Small intestine (tissue), 7 donors: Measurements from ENCODE around the gene CARM1. TPM values are rescaled to one million over a fixed set of nuclear protein-coding genes. Genes with fewer than 3 reads are reported as not detected.
"Not testable (repeated sequence)": the region's sequence is repeated elsewhere in the genome, so short reads cannot be mapped to it uniquely, and the experiment has no call there.

Experiments
- DNase-seq, 2 donors: peaks; one replicate each; pipeline versions ENCODE4 v3.0.0 to v3.0.0-alpha.2; 2013
- FAIRE-seq: peaks from 2 replicates; lab custom pipeline; 2012; peaks lifted over from hg19 to GRCh38; lab: Jason Lieb, UNC
- H3K27ac ChIP-seq, 3 donors: one replicate each; pipeline ENCODE4 v1.5.1; 2013; ENCODE audit warnings: low read length in 2 of 3, mild to moderate bottlenecking in 2 of 3, control low read depth in 1 of 3, inconsistent platforms in 1 of 3, low read depth in 1 of 3, moderate library complexity in 1 of 3
- H3K27me3 ChIP-seq, 3 donors: one replicate each; pipeline ENCODE4 v1.6.1; 2013; ENCODE audit warnings: low read length in 3 of 3, inconsistent platforms in 1 of 3; ENCODE audit not compliant: control insufficient read depth in 3 of 3, insufficient read depth in 3 of 3
- H3K36me3 ChIP-seq, 3 donors: one replicate each; pipeline ENCODE4 v1.6.1; 2013; ENCODE audit warnings: low read length in 3 of 3, inconsistent platforms in 1 of 3, low read depth in 1 of 3, mild to moderate bottlenecking in 1 of 3, moderate library complexity in 1 of 3; ENCODE audit not compliant: control insufficient read depth in 3 of 3, insufficient read depth in 2 of 3
- H3K4me1 ChIP-seq, 3 donors: one replicate each; pipeline ENCODE4 v1.6.1; 2013; ENCODE audit warnings: low read length in 2 of 3, inconsistent platforms in 1 of 3, low read depth in 1 of 3, mild to moderate bottlenecking in 1 of 3, moderate library complexity in 1 of 3; ENCODE audit not compliant: control insufficient read depth in 3 of 3, insufficient read depth in 2 of 3
- H3K4me3 ChIP-seq, 3 donors: one replicate each; pipeline ENCODE4 v1.5.1; 2013; ENCODE audit warnings: low read length in 3 of 3, control low read depth in 1 of 3, inconsistent platforms in 1 of 3, low read depth in 1 of 3, mild to moderate bottlenecking in 1 of 3, moderate library complexity in 1 of 3
- H3K9me3 ChIP-seq, 2 donors: one replicate each; pipeline ENCODE4 v1.6.1; 2013; ENCODE audit warnings: low read depth in 1 of 2, low read length in 1 of 2; ENCODE audit not compliant: control insufficient read depth in 2 of 2, insufficient read depth in 1 of 2
- WGBS, 3 donors: extraction: QIAGEN DNeasy Blood & Tissue Kit; methylation state at CpG; one replicate each; pipeline ENCODE4 v1.1.7; 2013; 5-methylcytosine and 5-hydroxymethylcytosine counted together
- polyA plus RNA-seq, 4 donors: library from polyadenylated mRNA; stranded (reverse) in 3 of 4; unstranded in 1 of 4; fragments of 200-250 nt in 3 of 4; fragments of 120-200 nt in 1 of 4; gene quantifications; one replicate each; pipeline versions ENCODE4 v1.2.1 to v1.2.3, GENCODE V29; 2013
- donor health status: healthy with polysubstance abuse.
- donor health status: control.
- donor health status: control.
- donor health status: Bipolar disorder and iron deficiency.
- donor health status: healthy.

The CARM1 gene
- polyA plus RNA-seq, 4 donors, result 30.0 to 48.9 (median 37.0) TPM

GRCh38 chr19:10852941-10853340 lies 18.4 kb upstream of the CARM1 start:
- Histone ChIP-seq H3K27me3 (no peaks in the 10 kb centered on the region), H3K27ac (no peak overlapping the region), H3K4me3 (no peak overlapping the region), H3K9me3 (peaks cover 0 to 3% of the 10 kb centered on the region in 2 donors), H3K4me1 (no peaks in the 10 kb centered on the region), H3K36me3 (peaks cover 0 to 2% (median 0%) of the 10 kb centered on the region in 3 donors)
- FAIRE-seq (no peak), DNase-seq (no peak)
- 62 to 72% (median 71%) methylated on average over 7 of the region's 7 CpGs for WGBS, 3 donors

GRCh38 chr19:10854350-10855089 lies 16.8 kb upstream of the CARM1 start:
- Histone ChIP-seq H3K4me1 (no peaks in the 10 kb centered on the region), H3K9me3 (peaks cover 0 to 3% of the 10 kb centered on the region in 2 donors), H3K36me3 (peaks cover 0 to 2% (median 0%) of the 10 kb centered on the region in 3 donors), H3K27ac (no peak overlapping the region), H3K27me3 (no peaks in the 10 kb centered on the region), H3K4me3 (no peak overlapping the region)
- WGBS, 3 donors, result 63 to 76% (median 72%) methylated on average over 7 of the region's 7 CpGs
- DNase-seq (no peak), FAIRE-seq (no peak)

DNA sequence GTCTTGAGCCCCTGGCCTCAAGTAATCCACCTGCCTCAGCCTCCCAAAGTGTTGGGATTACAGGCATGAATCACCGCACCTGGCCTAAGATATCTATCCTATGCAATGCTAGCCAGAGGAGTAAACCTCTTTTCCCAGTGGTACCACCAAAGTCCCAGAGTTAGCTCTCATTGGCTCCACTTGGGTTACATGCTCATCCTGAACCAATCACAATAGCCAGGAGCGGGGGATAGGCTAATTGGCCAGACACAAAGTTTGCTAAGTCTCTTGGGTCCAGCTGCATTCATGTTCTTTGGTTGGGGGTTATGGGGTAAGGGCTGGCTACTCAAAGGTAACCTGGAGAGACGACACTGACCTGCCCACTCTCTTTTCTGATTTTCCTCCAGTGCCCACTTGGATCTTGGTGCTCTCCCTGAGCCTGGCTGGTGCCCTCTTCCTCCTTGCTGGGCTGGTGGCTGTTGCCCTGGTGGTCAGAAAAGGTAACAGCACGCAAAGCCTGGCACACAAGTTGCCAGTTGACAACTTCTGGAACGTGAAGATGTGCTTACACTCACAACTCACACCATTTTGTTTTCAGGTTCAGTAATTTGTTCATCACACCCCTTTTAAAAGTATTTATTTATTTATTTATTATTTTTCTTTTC lies 15.4 kb upstream of the CARM1 start:
- Histone ChIP-seq H3K27ac (no peak overlapping the region), H3K4me3 (no peak overlapping the region), H3K27me3 (no peaks in the 10 kb centered on the region), H3K9me3 (no peaks in the 10 kb centered on the region), H3K4me1 (no peaks in the 10 kb centered on the region), H3K36me3 (no peaks in the 10 kb centered on the region)
- DNase-seq, result peak in 1 of 2 donors; percentile 45
- 52 to 74% (median 58%) methylated on average over 5 of the region's 5 CpGs for WGBS, 3 donors
- no peak for FAIRE-seq

GRCh38 chr19:10856899-10857298 lies 14.5 kb upstream of the CARM1 start:
- not testable (repeated sequence) for DNase-seq, H3K4me1 ChIP-seq, H3K27me3 ChIP-seq, H3K27ac ChIP-seq, H3K36me3 ChIP-seq, H3K9me3 ChIP-seq, FAIRE-seq, H3K4me3 ChIP-seq
- 93 to 100% (median 100%) methylated on average over 1 of the region's 1 CpG for WGBS, 3 donors

DNA sequence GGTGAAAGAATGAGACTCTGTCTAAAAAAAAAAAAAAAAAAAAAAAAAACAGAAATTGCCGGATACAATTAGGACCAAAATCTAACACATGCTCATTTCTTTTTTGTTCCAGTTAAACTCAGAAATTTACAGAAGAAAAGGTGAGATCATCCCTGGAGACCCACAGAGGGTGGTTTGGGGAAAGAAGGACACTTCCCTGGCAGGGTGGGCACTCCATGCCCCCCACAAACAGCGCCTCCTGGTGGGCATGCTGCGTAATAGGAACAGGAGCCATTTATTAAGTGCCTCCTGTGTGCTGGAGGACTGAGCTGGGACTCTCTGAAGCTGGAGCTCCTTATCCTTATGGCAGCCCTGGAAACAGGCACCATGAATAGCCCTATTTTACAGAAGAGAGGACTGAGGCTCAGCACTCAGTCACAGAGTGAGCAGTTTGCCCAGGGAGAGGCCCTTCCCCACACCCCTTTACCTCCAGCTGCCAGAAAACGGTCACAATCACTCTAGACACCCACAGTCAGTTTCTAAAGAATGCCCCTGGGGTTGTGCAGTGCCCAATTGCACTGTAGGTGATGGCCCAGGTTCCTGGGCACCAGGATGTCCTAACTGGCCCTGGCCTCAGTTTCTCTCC lies 13.0 kb upstream of the CARM1 start:
- no peak for DNase-seq
- FAIRE-seq, result no peak
- H3K27ac ChIP-seq, result no peak overlapping the region
- H3K4me1 ChIP-seq, result peaks cover 0 to 6% (median 0%) of the 10 kb centered on the region in 3 donors
- no peaks in the 10 kb centered on the region for H3K27me3 ChIP-seq
- 37 to 44% (median 43%) methylated on average over 4 of the region's 4 CpGs for WGBS, 3 donors
- H3K9me3 ChIP-seq, result no peaks in the 10 kb centered on the region
- H3K4me3 ChIP-seq, result no peak overlapping the region
- H3K36me3 ChIP-seq, result no peaks in the 10 kb centered on the region

DNA sequence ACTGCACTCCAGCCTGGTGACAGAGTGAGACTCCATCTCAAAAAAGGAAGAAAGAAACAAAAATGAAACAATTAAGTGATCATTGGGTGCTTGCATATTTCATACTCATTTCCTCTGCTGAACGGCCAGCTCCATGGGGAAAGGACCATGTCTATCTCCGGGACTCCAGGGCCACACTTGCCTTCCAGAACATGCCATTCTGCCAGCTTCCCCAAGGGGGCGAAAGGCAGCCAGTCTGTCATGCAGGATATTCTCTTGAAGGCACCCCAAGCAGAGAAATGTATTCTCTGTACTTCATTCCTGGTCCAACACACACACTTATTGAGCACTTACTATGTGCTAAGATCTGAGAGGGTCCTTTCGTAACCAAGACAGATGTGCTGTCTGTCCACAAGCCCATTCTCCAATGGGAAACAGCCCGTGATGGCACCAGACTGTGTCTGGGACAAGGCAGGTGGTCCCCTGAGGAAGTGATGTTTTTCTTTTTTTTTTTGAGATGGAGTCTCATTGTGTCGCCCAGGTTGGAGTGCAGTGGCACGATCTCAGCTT lies 10.2 kb upstream of the CARM1 start:
- H3K36me3 ChIP-seq, result no peaks in the 10 kb centered on the region
- H3K27ac ChIP-seq, result no peak overlapping the region
- DNase-seq (peak; percentile 45 to 52), FAIRE-seq (no peak)
- H3K4me3 ChIP-seq, result no peak overlapping the region
- WGBS, 3 donors, result 66 to 69% (median 66%) methylated on average over 6 to 7 of the region's 7 CpGs
- peaks cover 0 to 10% (median 0%) of the 10 kb centered on the region in 3 donors for H3K4me1 ChIP-seq
- H3K27me3 ChIP-seq, result no peaks in the 10 kb centered on the region
- H3K9me3 ChIP-seq, result no peaks in the 10 kb centered on the region

DNA sequence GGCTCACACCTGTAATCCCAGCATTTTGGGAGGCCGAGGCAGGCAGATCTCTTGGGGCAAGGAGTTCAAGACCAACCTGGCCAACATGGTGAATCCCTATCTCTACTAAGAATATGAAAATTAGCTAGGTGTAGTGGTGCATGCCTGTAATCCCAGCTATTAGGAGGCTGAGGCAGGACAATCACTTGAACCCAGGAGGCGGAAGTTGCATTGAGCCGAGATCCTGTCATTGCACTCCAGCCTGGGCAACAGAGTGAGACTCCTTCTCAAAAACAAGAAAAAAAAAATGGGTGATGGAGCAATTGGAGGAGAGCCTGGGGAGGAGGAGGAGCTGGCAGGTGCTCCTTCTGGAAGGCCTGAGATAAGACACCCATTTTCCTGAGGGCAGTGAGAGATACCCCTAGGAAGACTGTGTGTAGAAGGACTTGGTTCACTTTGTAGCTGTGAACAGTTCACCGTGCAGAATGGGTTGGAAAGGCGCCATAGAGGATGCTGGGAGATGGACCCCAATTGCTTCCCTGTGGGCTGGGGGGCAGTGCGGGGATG lies 8.7 kb upstream of the CARM1 start:
- H3K9me3 ChIP-seq, result no peaks in the 10 kb centered on the region
- H3K27me3 ChIP-seq, result no peaks in the 10 kb centered on the region
- H3K27ac ChIP-seq, result peak overlapping the region in 2 of 3 donors; percentile 53 to 56
- WGBS, 3 donors, result 63 to 79% (median 67%) methylated on average over 6 of the region's 6 CpGs
- no peak for DNase-seq
- peaks cover 0 to 10% (median 0%) of the 10 kb centered on the region in 3 donors for H3K4me1 ChIP-seq
- no peak for FAIRE-seq
- peak overlapping the region in 1 of 3 donors; percentile 16 for H3K4me3 ChIP-seq
- no peaks in the 10 kb centered on the region for H3K36me3 ChIP-seq

DNA sequence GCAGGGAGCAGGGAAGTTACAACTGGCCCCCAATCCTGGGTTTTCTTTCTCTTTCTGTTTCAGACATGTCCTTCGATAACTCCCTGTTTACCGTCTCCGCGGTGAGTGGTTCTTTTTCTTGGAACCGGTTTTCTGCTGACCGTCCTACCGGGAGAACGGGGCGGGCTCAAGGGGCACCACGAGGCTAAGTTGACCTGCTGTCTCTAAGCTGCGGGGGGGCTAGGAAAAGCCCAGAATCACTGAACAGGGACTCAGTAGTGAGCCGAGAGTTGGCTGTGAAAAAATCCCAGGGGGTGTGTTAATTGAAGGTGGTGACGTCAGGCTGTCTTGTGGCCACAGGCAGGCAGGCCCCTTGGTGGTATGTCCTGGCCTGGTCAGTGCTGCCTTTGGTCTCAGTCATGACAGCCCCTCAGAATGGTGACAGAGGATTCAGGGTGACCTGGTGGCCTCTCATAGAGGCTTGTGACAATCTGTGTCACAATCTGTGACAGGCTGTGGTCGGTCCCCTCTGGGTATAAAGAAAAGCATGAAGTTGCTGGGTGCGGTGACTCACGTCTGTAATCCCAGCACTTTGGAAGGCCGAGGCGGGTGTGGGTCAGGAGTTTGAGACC lies 8.1 kb upstream of the CARM1 start:
- Histone ChIP-seq H3K4me3 (peak overlapping the region in 1 of 3 donors; percentile 16), H3K4me1 (peaks cover 0 to 10% (median 0%) of the 10 kb centered on the region in 3 donors), H3K27me3 (no peaks in the 10 kb centered on the region), H3K9me3 (no peaks in the 10 kb centered on the region), H3K27ac (peak overlapping the region in 2 of 3 donors; percentile 53 to 56), H3K36me3 (no peaks in the 10 kb centered on the region)
- WGBS, 3 donors, result 29 to 54% (median 47%) methylated on average over 18 of the region's 18 CpGs
- FAIRE-seq (no peak), DNase-seq (peak; percentile 33 to 81)
